ENCODE results near the gene TAL1.

The TAL1 gene

DNA sequence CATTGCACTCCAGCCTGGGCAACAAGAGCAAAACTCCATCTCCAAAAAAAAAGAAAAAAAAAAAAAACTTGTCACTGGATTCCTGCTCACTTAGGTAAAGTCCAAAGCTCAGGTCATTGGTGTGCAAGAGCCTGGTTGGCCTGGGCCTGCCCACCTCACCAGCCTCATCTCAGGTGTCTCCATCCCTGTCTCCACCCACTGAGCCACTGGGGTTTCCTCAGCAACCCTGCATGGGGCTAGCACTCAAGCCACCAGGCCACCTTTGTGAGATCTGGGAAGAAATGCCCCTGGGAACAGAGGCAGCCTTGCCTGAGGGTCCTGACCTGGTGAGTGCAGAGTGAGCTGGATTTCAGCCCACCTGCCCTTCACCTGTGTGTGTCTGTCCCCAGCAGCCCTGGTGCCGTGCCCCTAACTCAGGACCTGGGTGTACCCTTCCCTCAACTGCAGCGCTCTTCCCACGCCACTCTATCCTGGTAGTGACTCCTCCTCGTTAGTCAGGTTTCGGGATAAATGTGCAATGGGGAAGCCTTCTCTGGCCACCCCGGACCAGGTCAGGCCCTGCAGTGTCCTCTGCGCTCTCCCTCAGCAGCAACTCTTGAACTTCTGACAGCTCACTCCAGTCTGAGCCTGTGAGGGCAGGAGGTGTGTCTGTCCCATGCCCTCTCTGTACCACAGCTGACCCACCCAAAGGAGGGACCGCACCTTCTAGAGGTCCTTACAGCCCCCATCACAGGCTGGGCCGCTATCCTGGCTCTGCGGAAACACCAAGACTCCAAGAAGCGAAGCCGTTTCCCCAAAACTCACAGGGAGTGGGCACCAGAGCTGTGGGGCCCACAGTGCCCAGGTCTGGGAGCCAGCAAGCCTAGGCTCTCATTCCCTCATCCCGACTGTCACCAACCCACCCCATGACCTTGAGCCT, 45.5 kb downstream of the TAL1 start:
- DNase-seq = no peak

DNA sequence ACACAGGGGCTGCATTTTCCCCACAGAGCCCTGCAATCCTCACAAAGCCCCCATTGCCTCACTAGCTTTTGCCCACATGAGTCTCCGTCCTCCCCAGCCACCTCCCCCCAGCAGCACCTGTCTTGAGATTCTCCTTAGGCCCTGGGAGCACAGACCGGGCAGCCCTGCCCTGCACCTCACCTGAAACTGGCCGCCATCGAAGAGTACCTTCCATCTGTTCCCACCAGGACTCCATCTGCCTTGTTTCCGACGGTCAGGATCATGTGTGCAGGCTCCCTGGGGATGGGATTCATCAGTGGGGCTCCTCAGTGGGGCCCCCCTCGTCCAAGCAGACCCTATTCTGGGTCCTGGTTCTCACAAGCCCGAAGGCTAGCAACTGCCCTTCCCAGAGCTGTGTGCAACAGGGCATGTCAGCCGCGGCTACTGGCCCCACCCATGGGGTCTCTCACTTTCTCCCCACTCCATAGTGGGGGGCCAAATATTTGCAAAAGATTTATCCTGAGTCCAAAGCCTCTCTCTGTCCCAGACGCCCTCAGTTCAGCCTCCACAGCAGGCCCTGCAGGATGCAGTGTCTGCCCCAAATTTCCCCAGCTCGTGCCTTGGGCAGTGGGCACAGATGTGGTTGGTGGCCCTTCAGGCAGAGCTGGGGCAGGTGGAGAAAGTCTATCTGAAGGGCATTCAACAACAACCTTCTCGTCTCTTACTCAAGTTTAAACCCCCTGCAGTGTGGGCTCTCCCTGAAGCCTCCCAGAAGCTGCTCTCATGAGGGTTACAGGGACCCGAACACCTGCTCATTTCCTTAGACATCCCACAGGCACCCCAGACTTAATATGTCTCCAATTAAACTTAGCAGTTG, 47.0 kb downstream of the TAL1 start:
- no peak for DNase-seq

DNA sequence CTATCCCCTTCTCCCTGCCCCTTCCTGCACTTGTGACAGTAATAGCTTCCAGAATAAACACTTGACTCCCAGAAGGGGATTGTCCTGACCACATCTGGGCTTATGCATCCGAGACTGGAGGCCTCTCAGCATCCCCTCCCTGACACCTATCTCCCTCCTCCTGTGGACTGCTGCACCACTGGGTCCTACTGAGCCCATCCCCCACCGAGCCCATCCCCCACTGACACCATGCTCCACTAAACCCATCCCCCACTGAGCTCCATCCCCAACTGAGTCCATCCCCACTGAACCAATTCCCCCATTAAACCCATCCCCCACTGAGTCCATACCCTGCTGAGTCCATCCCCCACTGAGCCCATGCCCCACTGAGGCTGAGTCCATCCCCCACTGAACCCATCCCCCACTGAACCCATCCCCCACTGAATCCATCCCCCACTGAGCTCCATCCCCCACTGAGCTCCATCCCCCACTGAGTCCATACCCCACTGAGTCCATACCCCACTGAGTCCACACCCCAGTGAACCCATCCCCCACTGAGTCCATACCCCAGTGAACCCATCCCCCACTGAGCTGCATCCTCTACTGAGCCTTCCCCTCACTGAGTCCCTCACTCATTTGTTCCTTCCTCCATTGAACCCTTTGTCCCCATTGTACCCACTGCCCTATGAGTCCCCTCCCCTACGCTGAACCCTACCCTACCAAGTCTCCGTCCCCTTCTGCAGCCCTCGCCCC, 47.8 kb downstream of the TAL1 start:
- DNase-seq = no peak

DNA sequence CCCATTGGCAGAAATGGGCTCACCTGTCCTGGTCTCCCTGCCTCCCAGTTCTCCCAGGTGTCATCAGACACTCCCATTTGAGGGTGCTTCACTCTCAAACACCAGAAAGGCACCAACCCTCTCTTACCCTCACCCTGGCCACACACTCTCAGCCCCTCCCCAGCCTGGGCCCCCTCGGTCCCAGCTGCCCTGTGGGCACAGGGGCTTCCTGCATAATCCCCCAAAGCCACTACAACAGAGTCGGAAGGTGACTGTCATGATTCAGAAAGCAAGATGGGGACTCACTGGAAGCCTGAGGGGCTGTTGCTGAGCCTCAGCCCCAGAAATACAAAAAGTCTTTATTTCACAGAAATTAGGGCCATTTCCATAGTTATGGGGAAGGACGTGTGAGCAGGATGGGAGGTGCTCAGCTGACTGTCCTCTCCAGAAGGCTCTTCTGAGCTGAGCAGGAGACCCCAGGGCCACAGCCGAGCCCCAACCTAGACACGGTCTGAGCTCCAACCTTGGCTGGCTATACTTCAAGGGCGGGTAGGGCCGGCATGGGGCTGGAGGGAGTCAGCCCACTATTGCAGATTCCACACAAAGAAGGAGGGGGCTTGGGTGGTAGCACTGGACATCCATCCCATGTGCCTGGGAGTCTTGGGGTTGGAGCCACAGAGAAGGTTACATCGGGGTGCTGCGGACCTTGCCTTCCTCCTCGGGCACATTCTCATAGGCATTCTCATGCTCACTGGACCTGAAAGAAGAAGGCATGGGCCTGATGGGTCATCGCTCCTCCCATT, 48.5 kb downstream of the TAL1 start:
- no peak for DNase-seq

DNA sequence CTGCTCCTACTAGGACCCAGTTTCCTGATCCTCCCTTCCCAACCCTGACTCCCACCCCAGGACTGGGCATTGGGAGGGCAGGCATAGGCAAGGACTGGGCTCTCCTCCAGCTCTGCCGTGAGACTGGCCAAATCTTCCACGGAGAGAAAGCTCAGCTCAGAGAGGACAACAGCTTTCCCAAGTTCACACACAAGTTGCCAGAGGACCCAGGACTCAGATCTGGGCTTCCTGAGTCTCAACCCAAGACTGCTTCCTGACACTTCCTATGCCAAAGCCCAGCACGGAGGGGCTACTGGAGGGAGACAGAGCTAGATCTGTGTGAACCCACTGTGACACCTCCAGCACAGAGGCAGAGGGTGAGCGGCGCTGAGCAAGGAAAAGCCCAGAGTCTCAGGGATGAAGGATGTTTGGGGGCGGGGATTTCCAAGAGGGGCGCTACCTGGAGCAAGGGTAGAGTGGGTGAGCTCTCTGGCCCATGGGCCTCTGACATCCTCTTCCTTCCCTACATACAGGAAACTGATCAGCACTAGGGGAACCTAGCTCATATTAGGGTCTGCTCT, 49.3 kb downstream of the TAL1 start:
- no peak for DNase-seq

DNA sequence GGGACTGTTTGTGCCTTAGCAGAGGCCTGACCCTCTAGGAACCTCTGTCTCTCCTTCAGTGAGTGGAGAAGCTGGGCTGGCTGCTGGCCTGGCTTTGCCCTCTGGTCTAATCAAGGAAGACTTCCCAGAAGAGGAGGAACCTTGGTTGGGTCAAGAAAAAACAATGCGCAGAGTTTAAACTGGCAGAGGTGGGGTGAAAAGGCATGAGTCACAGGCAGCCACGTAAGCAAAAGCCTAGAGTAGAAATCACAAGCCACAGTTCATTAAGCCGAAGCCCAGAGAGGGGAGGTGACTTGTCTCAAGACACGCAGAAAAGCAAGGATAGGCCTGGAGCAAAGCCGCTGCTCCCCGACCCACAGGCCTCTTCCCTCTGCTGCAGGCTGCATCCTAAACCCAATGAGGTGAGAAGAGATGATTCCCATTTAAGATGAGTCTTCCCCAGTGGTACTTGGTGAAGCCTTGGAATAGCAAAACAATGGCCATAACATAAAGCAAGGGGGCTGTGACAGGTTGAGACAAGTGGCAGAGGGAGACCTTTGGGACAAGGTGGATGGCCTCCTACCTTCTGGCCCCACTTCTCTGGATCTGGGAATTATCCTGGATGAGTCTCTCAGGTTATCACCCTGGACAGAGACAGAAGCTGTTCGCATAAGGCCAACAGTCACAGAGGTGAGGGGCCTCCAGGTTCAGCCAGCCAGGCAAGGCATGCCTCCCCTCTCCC, 49.9 kb downstream of the TAL1 start:
- no peak for DNase-seq

DNA sequence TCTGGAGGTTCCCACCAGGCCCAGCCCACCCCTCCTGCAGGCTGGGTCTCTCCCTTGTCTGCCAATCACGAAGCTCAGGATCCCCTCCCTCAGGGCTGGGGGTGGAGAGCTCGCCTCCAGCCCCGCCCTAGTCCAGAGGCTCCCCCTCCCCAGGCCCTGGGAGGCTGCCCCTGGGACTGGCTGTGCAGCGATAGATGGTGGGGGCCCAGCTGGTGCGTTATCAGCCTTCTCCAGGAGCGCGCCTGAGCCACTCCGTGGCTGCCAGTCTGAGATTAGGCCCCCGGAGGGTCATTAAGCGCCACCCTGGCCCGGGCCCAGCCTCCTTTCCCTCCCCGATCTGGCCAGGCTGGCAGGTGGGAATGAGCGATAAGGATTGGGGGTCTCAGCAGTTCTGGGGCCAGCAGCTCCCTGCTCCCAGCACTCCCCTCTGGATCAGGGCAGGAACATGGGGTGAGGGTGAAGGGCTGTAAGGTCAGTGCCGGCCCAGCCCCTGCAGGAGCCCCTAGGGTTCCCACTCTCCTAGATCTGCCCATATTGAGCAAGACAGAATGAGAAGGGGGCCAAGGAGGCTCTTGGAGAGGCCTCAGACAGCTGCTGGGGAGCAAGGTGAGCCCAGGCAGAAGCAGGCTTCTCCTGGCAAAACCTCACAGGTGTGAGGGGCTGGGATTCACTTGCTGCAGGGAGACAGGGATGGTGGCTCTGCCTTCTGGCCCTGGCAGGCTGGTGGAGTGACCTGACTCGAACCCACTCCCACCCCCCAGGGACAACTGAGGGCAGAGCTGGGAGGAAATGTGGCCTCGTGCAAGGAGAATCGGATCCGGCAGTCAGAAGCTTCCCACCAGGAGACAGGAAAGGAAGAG, 50.7 kb downstream of the TAL1 start:
- DNase-seq = no peak

DNA sequence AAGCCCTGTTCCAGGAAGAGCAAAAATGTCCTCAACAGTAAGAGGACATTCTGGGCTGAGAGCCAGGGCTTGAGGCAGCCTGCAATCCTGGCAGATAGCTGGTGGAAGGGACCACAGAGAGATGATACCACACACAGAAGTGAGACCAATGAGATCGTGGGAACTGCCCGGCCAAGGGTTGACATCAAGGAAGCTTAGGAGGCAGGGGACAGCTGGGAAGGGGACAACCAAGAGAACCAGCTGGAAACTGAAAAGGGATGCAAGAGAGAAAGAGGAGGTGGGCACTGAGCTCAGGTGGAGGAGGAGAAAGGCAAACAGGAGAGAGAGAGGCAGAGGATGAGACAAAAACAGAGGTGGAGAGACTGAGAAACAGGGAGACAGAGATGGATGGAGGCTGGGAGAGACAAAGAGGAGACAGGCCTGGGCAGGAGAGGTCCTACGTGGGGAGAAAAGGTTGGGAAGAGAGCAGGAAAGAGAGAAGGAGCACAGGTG, 51.4 kb downstream of the TAL1 start:
- no peak for DNase-seq

DNA sequence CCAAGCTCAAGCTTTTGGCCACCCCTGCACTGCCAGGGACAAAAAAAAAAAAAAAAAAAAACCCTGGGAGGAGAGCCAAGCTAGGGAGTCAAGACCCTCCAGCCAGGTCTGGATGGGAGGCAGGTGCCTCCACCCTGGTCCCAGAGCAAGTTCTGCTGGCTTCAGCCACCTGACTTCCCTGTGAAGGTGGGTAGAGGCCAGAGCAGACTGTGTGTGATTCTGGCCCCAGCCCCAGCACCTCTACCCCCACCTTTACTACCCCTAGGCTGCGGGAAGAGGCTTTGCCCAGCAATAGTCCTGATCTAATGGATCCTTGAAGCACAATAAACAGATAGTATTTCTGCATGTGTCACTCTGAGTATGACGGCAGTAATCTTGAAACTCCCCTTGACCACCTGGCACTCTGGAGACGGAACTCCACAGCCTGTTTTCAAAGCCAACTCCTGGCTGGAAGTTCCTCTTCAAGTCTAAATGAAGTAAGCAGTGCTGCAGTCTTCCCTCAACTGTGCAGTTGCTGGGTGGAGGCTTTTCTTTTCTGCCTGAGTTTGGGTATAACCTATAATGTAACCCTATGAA, 51.9 kb downstream of the TAL1 start:
- no peak for DNase-seq

DNA sequence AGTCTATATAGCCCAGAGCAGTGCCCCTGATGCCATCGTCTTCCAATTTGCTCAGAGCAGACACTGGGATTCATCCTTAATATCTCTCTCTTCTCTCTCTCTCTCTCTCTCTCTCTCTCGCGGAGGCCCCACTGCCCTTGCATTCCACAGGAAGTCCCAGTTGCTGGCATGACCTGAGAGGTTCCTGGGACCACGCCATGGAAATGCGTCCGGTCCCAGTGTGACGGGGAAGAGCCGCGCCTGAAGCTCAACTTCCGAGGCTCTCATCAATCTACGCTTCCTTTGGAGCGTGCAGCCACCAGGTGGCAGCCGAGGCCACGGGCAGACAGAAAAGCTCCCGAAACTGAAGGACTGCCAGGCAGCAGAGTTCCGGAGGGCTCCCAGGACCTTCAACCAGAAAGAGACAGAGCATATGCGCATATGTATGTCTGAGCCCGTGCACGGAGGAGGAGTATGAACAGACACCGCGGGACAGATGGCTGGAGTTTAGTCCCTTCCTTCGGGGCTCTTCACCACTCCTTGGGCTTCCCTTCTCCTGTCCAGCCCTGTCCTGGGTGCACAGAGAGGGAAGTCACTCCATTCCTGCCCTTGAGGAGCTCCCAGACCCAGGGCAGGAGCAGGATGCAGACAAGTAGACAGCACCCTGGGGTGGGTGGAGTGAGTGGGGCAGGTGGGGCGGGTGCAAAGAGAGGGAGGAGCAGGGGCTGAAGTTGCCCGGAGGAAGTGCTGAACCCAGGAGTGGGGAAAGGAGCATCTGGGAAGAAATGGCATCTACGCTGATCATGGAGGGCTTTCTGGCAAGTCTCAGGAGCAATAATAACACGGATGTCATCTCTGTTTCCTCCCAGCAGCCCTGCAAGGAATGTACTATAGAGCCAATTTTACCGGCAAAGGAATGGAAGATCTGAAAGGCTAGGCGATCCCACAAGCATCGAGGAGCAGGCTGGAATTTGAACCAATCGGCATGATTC, 52.7 kb downstream of the TAL1 start:
- DNase-seq = peak; percentile 95

DNA sequence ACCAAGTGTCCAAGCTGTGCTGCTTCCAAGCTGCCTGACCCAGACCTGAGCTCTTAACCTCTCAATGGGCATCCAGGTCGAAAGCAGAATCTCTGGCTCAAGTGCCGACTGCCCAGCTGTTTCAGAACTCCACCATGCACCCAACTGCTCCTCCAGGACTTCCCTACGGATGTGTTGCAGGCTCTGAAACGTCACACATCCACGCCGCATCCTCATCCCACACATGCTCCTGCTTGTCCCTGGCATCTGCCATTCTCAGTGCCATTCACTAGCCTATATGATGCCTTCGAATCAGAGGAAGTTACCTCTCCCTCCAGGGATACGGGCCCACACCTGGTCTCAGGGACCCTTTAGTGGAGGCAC, 53.4 kb downstream of the TAL1 start:
- no peak for DNase-seq

DNA sequence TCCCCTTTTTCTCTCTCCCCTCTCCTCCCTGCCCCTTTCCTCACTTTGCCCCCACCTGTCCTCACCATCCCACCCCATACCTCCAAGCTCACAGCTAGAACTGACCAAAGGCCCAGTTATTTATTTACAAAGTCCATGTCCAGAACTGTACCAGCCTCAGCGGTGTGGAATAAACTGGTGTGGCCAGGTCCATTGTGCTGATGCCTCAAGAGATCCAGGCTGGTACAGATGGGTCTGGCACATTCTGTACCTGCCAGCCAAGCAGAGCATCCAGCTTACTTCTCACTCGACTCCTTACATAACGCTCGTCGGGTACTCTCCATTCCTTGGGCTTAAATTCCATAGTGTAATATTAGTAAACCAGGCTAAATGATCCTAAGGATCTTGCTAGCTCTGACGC, 54.0 kb downstream of the TAL1 start:
- DNase-seq = no peak

DNA sequence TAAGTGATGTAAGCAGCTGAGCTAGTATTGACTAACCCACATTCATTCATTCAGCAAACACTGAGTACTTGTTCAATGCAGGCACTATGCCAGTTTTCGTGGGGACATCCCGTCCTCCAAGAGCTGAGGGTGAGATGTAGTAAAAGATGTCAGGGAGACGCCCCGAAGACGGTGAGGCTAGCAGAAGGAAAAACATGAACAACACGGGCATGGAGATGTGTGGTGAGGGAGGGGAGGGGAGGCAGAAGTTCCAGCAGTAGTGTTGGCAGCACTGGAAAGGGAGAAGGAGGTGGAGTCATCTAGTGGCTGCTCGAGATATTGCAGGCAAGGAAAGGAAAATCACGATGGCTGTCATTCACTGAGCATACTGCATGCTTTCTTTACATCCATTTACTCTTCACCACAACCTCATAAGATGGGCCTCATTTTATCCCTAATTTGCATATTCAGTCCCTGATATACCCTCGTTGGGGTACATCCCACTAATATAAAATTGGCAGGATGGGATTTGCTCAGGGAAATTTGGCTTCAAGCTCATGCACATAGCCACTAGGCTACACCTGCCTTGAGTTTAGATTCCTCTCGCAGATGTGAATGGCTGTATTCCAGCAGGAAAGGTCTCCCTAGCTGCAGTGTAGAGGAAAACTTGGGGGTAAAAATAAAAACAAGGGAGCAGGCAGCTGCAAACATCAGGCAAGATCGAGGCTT, 56.6 kb downstream of the TAL1 start:
- peak; percentile 69 for DNase-seq

DNA sequence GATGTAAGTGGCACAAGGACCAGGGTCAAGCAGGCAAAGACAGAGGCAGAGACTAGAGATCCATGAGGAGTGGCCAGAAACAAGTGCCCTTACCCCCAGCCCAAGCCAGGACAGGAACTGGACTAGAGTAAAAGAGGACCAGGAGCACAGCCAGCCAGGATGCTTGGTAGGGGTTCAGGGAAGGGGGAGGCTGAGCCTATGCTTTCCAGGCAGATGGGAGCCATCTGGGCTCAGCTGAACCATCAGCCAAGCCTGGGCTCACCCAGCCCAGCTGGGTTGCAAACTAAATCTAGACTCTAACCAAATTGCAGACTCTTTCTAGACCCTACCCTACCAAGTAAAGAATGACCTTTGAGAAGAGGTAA, 57.4 kb downstream of the TAL1 start:
- DNase-seq = no peak

DNA sequence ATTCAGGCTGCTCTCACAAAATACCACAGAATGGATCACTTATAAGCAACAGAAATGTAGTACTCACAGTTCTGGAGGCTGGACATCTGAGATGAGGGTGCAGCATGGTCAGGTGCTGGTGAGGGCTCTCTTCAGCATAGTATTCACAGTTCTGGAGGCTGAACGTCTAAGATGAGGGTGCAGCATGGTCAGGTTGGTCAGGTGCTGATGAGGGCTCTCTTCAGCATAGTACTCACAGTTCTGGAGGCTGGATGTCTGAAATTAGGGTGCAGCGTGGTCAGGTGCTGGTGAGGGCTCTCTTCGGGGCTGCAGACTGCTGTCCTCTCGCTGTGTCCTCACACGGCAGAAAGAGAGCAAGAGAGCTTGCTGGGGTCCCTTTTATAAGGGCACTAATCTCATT, 59.2 kb downstream of the TAL1 start:
- no peak for DNase-seq
